HepG2 (cell line): ENCODE results near the gene ARHGAP29.

Experiments
- BRD4 ChIP-seq: sonication (generic); formaldehyde crosslinking; IDR thresholded peaks from 2 replicates; pipeline ENCODE4 v1.4.0; 2020; ENCODE audit warnings: missing genetic modification reagents
- MAX ChIP-seq: IDR thresholded peaks from 2 replicates; pipeline ENCODE4 v1.6.1; 2012; ENCODE audit warnings: inconsistent platforms
- MLLT10 ChIP-seq: sonication (generic); formaldehyde crosslinking; IDR thresholded peaks from 2 replicates; pipeline ENCODE4 v1.4.0; 2020; ENCODE audit warnings: missing genetic modification reagents
- MXD4 ChIP-seq: IDR thresholded peaks from 2 replicates; pipeline ENCODE4 v1.6.1; 2016; ENCODE audit warnings: mild to moderate bottlenecking, missing biosample characterization, missing genetic modification reagents
- NR3C1 ChIP-seq: sonication (generic); formaldehyde crosslinking; IDR thresholded peaks from 2 replicates; pipeline ENCODE4 v1.4.0; 2020; ENCODE audit warnings: missing genetic modification reagents
- RBFOX2 ChIP-seq: fragments of 200-400 bp; formaldehyde crosslinking; IDR thresholded peaks from 2 replicates; pipeline ENCODE4 v1.6.1; 2017; ENCODE audit warnings: low read depth, mild to moderate bottlenecking, low read length
- SETDB1 ChIP-seq: sonication (generic); formaldehyde crosslinking; IDR thresholded peaks from 2 replicates; pipeline ENCODE4 v1.5.1; 2020; ENCODE audit warnings: missing genetic modification reagents, mild to moderate bottlenecking, borderline replicate concordance
- ZBTB7A ChIP-seq: sonication (generic); formaldehyde crosslinking; IDR thresholded peaks from 2 replicates; pipeline ENCODE4 v1.8.0; 2022; ENCODE audit warnings: mild to moderate bottlenecking, missing genetic modification reagents
- ZNF138 ChIP-seq: sonication (generic); formaldehyde crosslinking; IDR thresholded peaks from 2 replicates; pipeline ENCODE4 v1.5.0; 2020; ENCODE audit warnings: mild to moderate bottlenecking, low read depth, missing genetic modification reagents
- ZNF263 ChIP-seq: sonication (generic); formaldehyde crosslinking; IDR thresholded peaks from 2 replicates; pipeline ENCODE4 v1.4.0; 2020; ENCODE audit warnings: missing genetic modification reagents
- ZNF335 ChIP-seq: sonication (generic); formaldehyde crosslinking; IDR thresholded peaks from 2 replicates; pipeline ENCODE4 v1.4.0; 2020; ENCODE audit warnings: missing genetic modification reagents
- TF ChIP-seq, protein P1 (sequence below): sonication (generic); formaldehyde crosslinking; IDR thresholded peaks from 2 replicates; pipeline ENCODE4 v1.5.0; 2020; ENCODE audit warnings: mild to moderate bottlenecking, missing genetic modification reagents, moderate library complexity
- TF ChIP-seq, protein P2 (sequence below): sonication (generic); formaldehyde crosslinking; IDR thresholded peaks from 2 replicates; pipeline ENCODE4 v1.5.1; 2020; ENCODE audit warnings: missing genetic modification reagents, mild to moderate bottlenecking, borderline replicate concordance

GRCh38 chr1:94165843-94166242 lies 71.5 kb downstream of the ARHGAP29 start:
- TF ChIP-seq, protein P1, sequence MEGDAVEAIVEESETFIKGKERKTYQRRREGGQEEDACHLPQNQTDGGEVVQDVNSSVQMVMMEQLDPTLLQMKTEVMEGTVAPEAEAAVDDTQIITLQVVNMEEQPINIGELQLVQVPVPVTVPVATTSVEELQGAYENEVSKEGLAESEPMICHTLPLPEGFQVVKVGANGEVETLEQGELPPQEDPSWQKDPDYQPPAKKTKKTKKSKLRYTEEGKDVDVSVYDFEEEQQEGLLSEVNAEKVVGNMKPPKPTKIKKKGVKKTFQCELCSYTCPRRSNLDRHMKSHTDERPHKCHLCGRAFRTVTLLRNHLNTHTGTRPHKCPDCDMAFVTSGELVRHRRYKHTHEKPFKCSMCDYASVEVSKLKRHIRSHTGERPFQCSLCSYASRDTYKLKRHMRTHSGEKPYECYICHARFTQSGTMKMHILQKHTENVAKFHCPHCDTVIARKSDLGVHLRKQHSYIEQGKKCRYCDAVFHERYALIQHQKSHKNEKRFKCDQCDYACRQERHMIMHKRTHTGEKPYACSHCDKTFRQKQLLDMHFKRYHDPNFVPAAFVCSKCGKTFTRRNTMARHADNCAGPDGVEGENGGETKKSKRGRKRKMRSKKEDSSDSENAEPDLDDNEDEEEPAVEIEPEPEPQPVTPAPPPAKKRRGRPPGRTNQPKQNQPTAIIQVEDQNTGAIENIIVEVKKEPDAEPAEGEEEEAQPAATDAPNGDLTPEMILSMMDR: no peak
- no peak for TF ChIP-seq NR3C1 (CRISPR knock-in tag)
- TF ChIP-seq MAX: no peak
- TF ChIP-seq MXD4 (CRISPR knock-in tag): no peak
- TF ChIP-seq ZBTB7A: no peak
- TF ChIP-seq BRD4 (CRISPR knock-in tag): no peak
- no peak for TF ChIP-seq ZNF335 (CRISPR knock-in tag)
- TF ChIP-seq, protein P2, sequence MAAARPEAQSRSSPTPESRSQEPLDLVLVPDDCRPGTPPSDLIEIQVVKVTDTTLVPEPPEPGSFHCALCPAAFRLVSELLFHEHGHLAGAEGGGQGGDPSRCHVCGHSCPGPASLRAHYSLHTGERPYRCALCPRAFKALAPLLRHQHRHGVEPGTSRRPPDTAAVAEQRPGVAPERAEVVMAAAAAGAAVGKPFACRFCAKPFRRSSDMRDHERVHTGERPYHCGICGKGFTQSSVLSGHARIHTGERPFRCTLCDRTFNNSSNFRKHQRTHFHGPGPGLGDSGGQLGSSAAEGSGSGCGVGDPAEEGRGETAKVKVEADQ (CRISPR knock-in tag): no peak
- no peak for TF ChIP-seq ZNF263
- TF ChIP-seq SETDB1 (CRISPR knock-in tag): no peak
- TF ChIP-seq RBFOX2: no peak
- no peak for TF ChIP-seq MLLT10 (CRISPR knock-in tag)
- no peak for TF ChIP-seq ZNF138 (CRISPR knock-in tag)
